ENCODE results near the gene DUOXA2. TPM values are rescaled to one million over a fixed set of nuclear protein-coding genes. Genes with fewer than 3 reads are reported as not detected.

The DUOXA2 gene
- total and polyA plus RNA-seq, 2 experiments from 2014 or later: not detected

DNA sequence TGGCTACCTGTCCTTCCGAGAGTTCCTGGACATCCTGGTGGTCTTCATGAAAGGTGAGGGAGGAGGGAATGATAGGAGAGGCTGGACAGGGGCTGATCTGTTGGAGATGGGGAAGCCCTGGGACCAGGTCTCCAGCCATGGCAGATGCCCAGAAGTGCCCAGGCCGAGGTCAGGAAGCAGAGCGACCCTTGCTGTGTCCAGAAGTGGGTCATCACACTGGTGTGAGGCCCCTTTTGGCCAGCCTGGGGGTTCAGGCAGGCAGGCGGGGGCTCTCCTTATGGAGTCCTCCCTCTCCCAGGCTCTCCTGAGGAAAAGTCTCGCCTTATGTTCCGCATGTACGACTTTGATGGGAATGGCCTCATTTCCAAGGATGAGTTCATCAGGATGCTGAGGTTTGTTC, 33.5 kb downstream of the DUOXA2 start:
- DNase-seq (ENCODE audit: low spot score) (no peak), ATAC-seq (no peak)
- no peak overlapping the region for H2AFZ ChIP-seq
- H4K20me1 ChIP-seq (replicated peaks; ENCODE audit: insufficient read depth): no peaks in the 10 kb centered on the region
- no peaks in the 10 kb centered on the region for H3F3A ChIP-seq (replicated peaks; ENCODE audit: low read depth)
- H3K36me3 ChIP-seq (ENCODE audit: insufficient read depth): no peaks in the 10 kb centered on the region
- H3K4me3 ChIP-seq: no peak overlapping the region
- no peaks in the 10 kb centered on the region for H3K4me1 ChIP-seq (ENCODE audit: insufficient read depth)
- H3K27me3 ChIP-seq (ENCODE audit: insufficient read depth): no peaks in the 10 kb centered on the region
- Mint-ChIP-seq H3K27ac (no peak overlapping the region), H3K9me3 (no peaks in the 10 kb centered on the region), H3K4me3 (no peak overlapping the region), H3K27me3 (ENCODE audit: insufficient read depth, low read depth, poor library complexity) (no peaks in the 10 kb centered on the region), H3K36me3 (ENCODE audit: low read depth) (no peaks in the 10 kb centered on the region), H3K4me1 (peaks cover 5% of the 10 kb centered on the region; the same call in 1 of the 3 replicates)
- H3K4me2 ChIP-seq: no peak overlapping the region
- H3K9me2 ChIP-seq (ENCODE audit: insufficient read depth): no peaks in the 10 kb centered on the region
- H3K79me2 ChIP-seq (replicated peaks; ENCODE audit: insufficient read depth): no peaks in the 10 kb centered on the region
- TF ChIP-seq, protein P1, sequence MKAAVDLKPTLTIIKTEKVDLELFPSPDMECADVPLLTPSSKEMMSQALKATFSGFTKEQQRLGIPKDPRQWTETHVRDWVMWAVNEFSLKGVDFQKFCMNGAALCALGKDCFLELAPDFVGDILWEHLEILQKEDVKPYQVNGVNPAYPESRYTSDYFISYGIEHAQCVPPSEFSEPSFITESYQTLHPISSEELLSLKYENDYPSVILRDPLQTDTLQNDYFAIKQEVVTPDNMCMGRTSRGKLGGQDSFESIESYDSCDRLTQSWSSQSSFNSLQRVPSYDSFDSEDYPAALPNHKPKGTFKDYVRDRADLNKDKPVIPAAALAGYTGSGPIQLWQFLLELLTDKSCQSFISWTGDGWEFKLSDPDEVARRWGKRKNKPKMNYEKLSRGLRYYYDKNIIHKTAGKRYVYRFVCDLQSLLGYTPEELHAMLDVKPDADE (IDR thresholded peaks at IDR 0.05): no peak
- TF ChIP-seq, protein P2, sequence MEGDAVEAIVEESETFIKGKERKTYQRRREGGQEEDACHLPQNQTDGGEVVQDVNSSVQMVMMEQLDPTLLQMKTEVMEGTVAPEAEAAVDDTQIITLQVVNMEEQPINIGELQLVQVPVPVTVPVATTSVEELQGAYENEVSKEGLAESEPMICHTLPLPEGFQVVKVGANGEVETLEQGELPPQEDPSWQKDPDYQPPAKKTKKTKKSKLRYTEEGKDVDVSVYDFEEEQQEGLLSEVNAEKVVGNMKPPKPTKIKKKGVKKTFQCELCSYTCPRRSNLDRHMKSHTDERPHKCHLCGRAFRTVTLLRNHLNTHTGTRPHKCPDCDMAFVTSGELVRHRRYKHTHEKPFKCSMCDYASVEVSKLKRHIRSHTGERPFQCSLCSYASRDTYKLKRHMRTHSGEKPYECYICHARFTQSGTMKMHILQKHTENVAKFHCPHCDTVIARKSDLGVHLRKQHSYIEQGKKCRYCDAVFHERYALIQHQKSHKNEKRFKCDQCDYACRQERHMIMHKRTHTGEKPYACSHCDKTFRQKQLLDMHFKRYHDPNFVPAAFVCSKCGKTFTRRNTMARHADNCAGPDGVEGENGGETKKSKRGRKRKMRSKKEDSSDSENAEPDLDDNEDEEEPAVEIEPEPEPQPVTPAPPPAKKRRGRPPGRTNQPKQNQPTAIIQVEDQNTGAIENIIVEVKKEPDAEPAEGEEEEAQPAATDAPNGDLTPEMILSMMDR (conservative IDR thresholded peaks at IDR 0.05; ENCODE audit: low read depth in 2 of 2): no peak
- TF ChIP-seq JUNB (IDR thresholded peaks at IDR 0.05; ENCODE audit: unreplicated experiment) (no peak), EZH2 (IDR thresholded peaks at IDR 0.05; ENCODE audit: low read depth, unreplicated experiment) (no peak), NANOG (IDR thresholded peaks at IDR 0.05; ENCODE audit: borderline replicate concordance) (no peak), STAT1 (IDR thresholded peaks at IDR 0.05; ENCODE audit: unreplicated experiment) (no peak), CREB1 (CRISPR knock-in tag; IDR thresholded peaks at IDR 0.05; ENCODE audit: low read depth) (no peak), EZH2phosphoT487 (IDR thresholded peaks at IDR 0.05; ENCODE audit: unreplicated experiment) (no peak), POLR2AphosphoS5 (IDR thresholded peaks at IDR 0.05; ENCODE audit: low read depth) (no peak), ZNF114 (CRISPR knock-in tag; IDR thresholded peaks at IDR 0.05) (no peak), ZNF331 (CRISPR knock-in tag; IDR thresholded peaks at IDR 0.05; ENCODE audit: low read depth) (no peak)
- TF ChIP-seq, protein P3, sequence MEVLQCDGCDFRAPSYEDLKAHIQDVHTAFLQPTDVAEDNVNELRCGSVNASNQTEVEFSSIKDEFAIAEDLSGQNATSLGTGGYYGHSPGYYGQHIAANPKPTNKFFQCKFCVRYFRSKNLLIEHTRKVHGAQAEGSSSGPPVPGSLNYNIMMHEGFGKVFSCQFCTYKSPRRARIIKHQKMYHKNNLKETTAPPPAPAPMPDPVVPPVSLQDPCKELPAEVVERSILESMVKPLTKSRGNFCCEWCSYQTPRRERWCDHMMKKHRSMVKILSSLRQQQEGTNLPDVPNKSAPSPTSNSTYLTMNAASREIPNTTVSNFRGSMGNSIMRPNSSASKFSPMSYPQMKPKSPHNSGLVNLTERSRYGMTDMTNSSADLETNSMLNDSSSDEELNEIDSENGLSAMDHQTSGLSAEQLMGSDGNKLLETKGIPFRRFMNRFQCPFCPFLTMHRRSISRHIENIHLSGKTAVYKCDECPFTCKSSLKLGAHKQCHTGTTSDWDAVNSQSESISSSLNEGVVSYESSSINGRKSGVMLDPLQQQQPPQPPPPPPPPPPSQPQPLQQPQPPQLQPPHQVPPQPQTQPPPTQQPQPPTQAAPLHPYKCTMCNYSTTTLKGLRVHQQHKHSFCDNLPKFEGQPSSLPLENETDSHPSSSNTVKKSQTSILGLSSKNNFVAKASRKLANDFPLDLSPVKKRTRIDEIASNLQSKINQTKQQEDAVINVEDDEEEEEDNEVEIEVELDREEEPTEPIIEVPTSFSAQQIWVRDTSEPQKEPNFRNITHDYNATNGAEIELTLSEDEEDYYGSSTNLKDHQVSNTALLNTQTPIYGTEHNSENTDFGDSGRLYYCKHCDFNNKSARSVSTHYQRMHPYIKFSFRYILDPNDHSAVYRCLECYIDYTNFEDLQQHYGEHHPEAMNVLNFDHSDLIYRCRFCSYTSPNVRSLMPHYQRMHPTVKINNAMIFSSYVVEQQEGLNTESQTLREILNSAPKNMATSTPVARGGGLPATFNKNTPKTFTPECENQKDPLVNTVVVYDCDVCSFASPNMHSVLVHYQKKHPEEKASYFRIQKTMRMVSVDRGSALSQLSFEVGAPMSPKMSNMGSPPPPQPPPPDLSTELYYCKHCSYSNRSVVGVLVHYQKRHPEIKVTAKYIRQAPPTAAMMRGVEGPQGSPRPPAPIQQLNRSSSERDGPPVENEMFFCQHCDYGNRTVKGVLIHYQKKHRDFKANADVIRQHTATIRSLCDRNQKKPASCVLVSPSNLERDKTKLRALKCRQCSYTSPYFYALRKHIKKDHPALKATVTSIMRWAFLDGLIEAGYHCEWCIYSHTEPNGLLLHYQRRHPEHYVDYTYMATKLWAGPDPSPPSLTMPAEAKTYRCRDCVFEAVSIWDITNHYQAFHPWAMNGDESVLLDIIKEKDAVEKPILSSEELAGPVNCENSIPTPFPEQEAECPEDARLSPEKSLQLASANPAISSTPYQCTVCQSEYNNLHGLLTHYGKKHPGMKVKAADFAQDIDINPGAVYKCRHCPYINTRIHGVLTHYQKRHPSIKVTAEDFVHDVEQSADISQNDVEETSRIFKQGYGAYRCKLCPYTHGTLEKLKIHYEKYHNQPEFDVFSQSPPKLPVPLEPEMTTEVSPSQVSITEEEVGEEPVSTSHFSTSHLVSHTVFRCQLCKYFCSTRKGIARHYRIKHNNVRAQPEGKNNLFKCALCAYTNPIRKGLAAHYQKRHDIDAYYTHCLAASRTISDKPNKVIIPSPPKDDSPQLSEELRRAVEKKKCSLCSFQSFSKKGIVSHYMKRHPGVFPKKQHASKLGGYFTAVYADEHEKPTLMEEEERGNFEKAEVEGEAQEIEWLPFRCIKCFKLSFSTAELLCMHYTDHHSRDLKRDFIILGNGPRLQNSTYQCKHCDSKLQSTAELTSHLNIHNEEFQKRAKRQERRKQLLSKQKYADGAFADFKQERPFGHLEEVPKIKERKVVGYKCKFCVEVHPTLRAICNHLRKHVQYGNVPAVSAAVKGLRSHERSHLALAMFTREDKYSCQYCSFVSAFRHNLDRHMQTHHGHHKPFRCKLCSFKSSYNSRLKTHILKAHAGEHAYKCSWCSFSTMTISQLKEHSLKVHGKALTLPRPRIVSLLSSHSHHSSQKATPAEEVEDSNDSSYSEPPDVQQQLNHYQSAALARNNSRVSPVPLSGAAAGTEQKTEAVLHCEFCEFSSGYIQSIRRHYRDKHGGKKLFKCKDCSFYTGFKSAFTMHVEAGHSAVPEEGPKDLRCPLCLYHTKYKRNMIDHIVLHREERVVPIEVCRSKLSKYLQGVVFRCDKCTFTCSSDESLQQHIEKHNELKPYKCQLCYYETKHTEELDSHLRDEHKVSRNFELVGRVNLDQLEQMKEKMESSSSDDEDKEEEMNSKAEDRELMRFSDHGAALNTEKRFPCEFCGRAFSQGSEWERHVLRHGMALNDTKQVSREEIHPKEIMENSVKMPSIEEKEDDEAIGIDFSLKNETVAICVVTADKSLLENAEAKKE (CRISPR knock-in tag; IDR thresholded peaks at IDR 0.05): no peak
- TF ChIP-seq, protein P4, sequence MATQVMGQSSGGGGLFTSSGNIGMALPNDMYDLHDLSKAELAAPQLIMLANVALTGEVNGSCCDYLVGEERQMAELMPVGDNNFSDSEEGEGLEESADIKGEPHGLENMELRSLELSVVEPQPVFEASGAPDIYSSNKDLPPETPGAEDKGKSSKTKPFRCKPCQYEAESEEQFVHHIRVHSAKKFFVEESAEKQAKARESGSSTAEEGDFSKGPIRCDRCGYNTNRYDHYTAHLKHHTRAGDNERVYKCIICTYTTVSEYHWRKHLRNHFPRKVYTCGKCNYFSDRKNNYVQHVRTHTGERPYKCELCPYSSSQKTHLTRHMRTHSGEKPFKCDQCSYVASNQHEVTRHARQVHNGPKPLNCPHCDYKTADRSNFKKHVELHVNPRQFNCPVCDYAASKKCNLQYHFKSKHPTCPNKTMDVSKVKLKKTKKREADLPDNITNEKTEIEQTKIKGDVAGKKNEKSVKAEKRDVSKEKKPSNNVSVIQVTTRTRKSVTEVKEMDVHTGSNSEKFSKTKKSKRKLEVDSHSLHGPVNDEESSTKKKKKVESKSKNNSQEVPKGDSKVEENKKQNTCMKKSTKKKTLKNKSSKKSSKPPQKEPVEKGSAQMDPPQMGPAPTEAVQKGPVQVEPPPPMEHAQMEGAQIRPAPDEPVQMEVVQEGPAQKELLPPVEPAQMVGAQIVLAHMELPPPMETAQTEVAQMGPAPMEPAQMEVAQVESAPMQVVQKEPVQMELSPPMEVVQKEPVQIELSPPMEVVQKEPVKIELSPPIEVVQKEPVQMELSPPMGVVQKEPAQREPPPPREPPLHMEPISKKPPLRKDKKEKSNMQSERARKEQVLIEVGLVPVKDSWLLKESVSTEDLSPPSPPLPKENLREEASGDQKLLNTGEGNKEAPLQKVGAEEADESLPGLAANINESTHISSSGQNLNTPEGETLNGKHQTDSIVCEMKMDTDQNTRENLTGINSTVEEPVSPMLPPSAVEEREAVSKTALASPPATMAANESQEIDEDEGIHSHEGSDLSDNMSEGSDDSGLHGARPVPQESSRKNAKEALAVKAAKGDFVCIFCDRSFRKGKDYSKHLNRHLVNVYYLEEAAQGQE (IDR thresholded peaks at IDR 0.05; ENCODE audit: unreplicated experiment): no peak
- H3K27ac ChIP-seq (ENCODE audit: low read depth): no peak overlapping the region
